Spleen (tissue), 11 donors: ENCODE measurements around the gene SRI. TPM values are rescaled to one million over a fixed set of nuclear protein-coding genes. Genes with fewer than 3 reads are reported as not detected.

Source experiments
- DNase-seq: peaks from one replicate; pipeline ENCODE4 v3.0.0-alpha.2; 2020
- H3K27ac ChIP-seq, 8 donors: fragments of 200-600 bp; sonication (generic) in 7 of 8; 1 replicate in 4 of 8; 2 replicates in 4 of 8; pipeline versions ENCODE4 v1.5.0 to v1.8.0; 2016 to 2021; ENCODE audit warnings: inconsistent platforms in 4 of 8, mild to moderate bottlenecking in 4 of 8, moderate library complexity in 1 of 8
- H3K27me3 ChIP-seq, 7 donors: fragments of 200-600 bp; sonication (generic) in 6 of 7; replicated peaks in 1 of 7; 1 replicate in 4 of 7; 2 replicates in 3 of 7; pipeline versions ENCODE4 v1.5.0 to v1.8.0; 2016 to 2021; ENCODE audit warnings: inconsistent platforms in 3 of 7, mild to moderate bottlenecking in 1 of 7
- H3K36me3 ChIP-seq, 6 donors: fragments of 200-600 bp; sonication (generic) in 5 of 6; 1 replicate in 4 of 6; 2 replicates in 2 of 6; pipeline versions ENCODE4 v1.5.0 to v1.8.0; 2016 to 2021; ENCODE audit warnings: inconsistent platforms in 2 of 6
- H3K4me1 ChIP-seq, 6 donors: fragments of 200-600 bp; sonication (generic) in 5 of 6; 1 replicate in 3 of 6; 2 replicates in 3 of 6; pipeline versions ENCODE4 v1.5.0 to v1.8.0; 2016 to 2021; ENCODE audit warnings: inconsistent platforms in 3 of 6
- H3K4me3 ChIP-seq, 8 donors: fragments of 200-600 bp; sonication (generic) in 7 of 8; 1 replicate in 4 of 8; 2 replicates in 4 of 8; pipeline versions ENCODE4 v1.5.0 to v1.8.0; 2016 to 2021; ENCODE audit warnings: inconsistent platforms in 4 of 8, mild to moderate bottlenecking in 4 of 8, moderate library complexity in 2 of 8
- H3K9me3 ChIP-seq, 8 donors: fragments of 200-600 bp; sonication (generic) in 7 of 8; 1 replicate in 4 of 8; 2 replicates in 4 of 8; pipeline versions ENCODE4 v1.5.0 to v1.8.0; 2016 to 2021; ENCODE audit warnings: inconsistent platforms in 4 of 8
- CTCF ChIP-seq, 11 experiments: fragments of 200-600 bp in 7 of 11; fragments of 450-650 bp in 4 of 11; sonication (generic) in 4 of 11; IDR thresholded peaks in 8 of 11; conservative IDR thresholded peaks in 3 of 11; 1 replicate in 7 of 11; 2 replicates in 4 of 11; pipeline versions ENCODE4 v1.4.0 to v1.8.0; 2016 to 2021; ENCODE audit warnings: antibody characterized with exemption in 11 of 11, inconsistent platforms in 4 of 11, mild to moderate bottlenecking in 1 of 11
- POLR2A ChIP-seq, 3 donors: fragments of 450-650 bp; IDR thresholded peaks; one replicate each; pipeline ENCODE4 v1.5.1; 2017; ENCODE audit warnings: antibody characterized with exemption in 3 of 3, mild to moderate bottlenecking in 1 of 3
- POLR2AphosphoS5 ChIP-seq, 3 donors: sonication (generic); formaldehyde crosslinking; IDR thresholded peaks; one replicate each; pipeline ENCODE4 v1.5.1; 2017; ENCODE audit warnings: antibody characterized with exemption in 3 of 3
- WGBS, 5 donors: extraction: QIAGEN DNeasy Blood & Tissue Kit in 3 of 5; methylation state at CpG; one replicate each; pipeline versions ENCODE4 v1.1.5 to v1.1.7; 2013 to 2018; 5-methylcytosine and 5-hydroxymethylcytosine counted together
- intact Hi-C: fragments of 100-400 bp; cut with DNase I; formaldehyde crosslinking; loops from one replicate; pipeline ENCODE4 v1.15.0; 2023; ENCODE audit warnings: low total_unique reads
- polyA plus RNA-seq, 3 donors: library from polyadenylated mRNA; stranded (reverse); fragments of 200-250 nt; gene quantifications; one replicate each; pipeline ENCODE4 v1.2.1, GENCODE V29; 2013
- total RNA-seq, 7 donors: library from RNA; depleted of rRNA in 3 of 7; stranded (reverse); fragments of >200 nt in 3 of 7; fragmentation: NEBNext Ultra II Directional in 4 of 7; extraction: Animal tissue kit (Norgen Biotek cat#: 25700) in 4 of 7; gene quantifications; one replicate each; pipeline versions ENCODE4 v1.1.0 to v1.2.1, GENCODE V29; 2016 to 2021
- donor health status: healthy with polysubstance abuse.
- donor health status: DM: no; HTN: no; CAD: no; lungs with moderate emphysema.
- donor health status: DM: no; HTN: no; CAD: no.
- donor health status: Bipolar disorder and iron deficiency.
- donor health status: healthy.
- donor health status: DM: no; HTN: no; CAD: no.
- donor health status: DM: yes; HTN: yes; CAD: no.

Gene SRI
- total and polyA plus RNA-seq, 10 donors, result 48.4 to 88.3 (median 63.1) TPM

- Histone ChIP-seq H3K4me1 (no peaks in the 10 kb centered on the region), H3K9me3 (peaks cover 0 to 5% (median 1%) of the 10 kb centered on the region in 8 donors), H3K27me3 (no peaks in the 10 kb centered on the region), H3K36me3 (no peaks in the 10 kb centered on the region), H3K27ac (no peak overlapping the region), H3K4me3 (no peak overlapping the region)
- TF ChIP-seq POLR2A (IDR thresholded peaks at IDR 0.05) (no peak), CTCF (IDR thresholded peaks at IDR 0.05 in 8 of 11, conservative IDR thresholded peaks at IDR 0.05 in 3 of 11) (no peak), POLR2AphosphoS5 (IDR thresholded peaks at IDR 0.05) (no peak)
- no peak for DNase-seq
- intact Hi-C loops, result no loop called here
Measured at GRCh38 chr7:88233828-88234227, 14.0 kb upstream of the SRI start.

- Histone ChIP-seq H3K27me3 (no peaks in the 10 kb centered on the region), H3K4me3 (no peak overlapping the region), H3K36me3 (no peaks in the 10 kb centered on the region), H3K27ac (no peak overlapping the region), H3K4me1 (no peaks in the 10 kb centered on the region), H3K9me3 (peaks cover 0 to 14% (median 7%) of the 10 kb centered on the region in 8 donors)
- intact Hi-C loops, result no loop called here
- DNase-seq, result no peak
- WGBS, 5 donors, result 76 to 91% (median 88%) methylated on average over 5 of the region's 5 CpGs
- no peak for TF ChIP-seq POLR2A (IDR thresholded peaks at IDR 0.05)
- TF ChIP-seq POLR2AphosphoS5 (IDR thresholded peaks at IDR 0.05), result no peak
- TF ChIP-seq CTCF (IDR thresholded peaks at IDR 0.05 in 8 of 11, conservative IDR thresholded peaks at IDR 0.05 in 3 of 11), result no peak
Measured at GRCh38 chr7:88230646-88231045, 10.8 kb upstream of the SRI start.

- Histone ChIP-seq H3K27me3 (no peaks in the 10 kb centered on the region), H3K9me3 (peaks cover 0 to 14% (median 7%) of the 10 kb centered on the region in 8 donors), H3K27ac (no peak overlapping the region), H3K4me1 (no peaks in the 10 kb centered on the region), H3K4me3 (no peak overlapping the region), H3K36me3 (no peaks in the 10 kb centered on the region)
- no peak for DNase-seq
- intact Hi-C loops, result no loop called here
- TF ChIP-seq CTCF (IDR thresholded peaks at IDR 0.05 in 8 of 11, conservative IDR thresholded peaks at IDR 0.05 in 3 of 11) (no peak), POLR2AphosphoS5 (IDR thresholded peaks at IDR 0.05) (no peak), POLR2A (IDR thresholded peaks at IDR 0.05) (no peak)
- 97 to 98% (median 98%) methylated on average over 4 of the region's 4 CpGs for WGBS, 5 donors
Measured at GRCh38 chr7:88229302-88229995, 9.6 kb upstream of the SRI start.

- Histone ChIP-seq H3K4me1 (no peaks in the 10 kb centered on the region), H3K27ac (no peak overlapping the region), H3K4me3 (no peak overlapping the region), H3K27me3 (no peaks in the 10 kb centered on the region), H3K9me3 (peaks cover 0 to 14% (median 7%) of the 10 kb centered on the region in 8 donors), H3K36me3 (no peaks in the 10 kb centered on the region)
- 83 to 92% (median 86%) methylated on average over 6 of the region's 6 CpGs for WGBS, 5 donors
- TF ChIP-seq POLR2AphosphoS5 (IDR thresholded peaks at IDR 0.05), result no peak
- no peak for TF ChIP-seq CTCF (IDR thresholded peaks at IDR 0.05 in 8 of 11, conservative IDR thresholded peaks at IDR 0.05 in 3 of 11)
- TF ChIP-seq POLR2A (IDR thresholded peaks at IDR 0.05), result no peak
- intact Hi-C loops, result no loop called here
- no peak for DNase-seq
Measured at GRCh38 chr7:88226886-88227516, 7.2 kb upstream of the SRI start.
